Panc1 (cell line): Measurements from ENCODE around the gene ORM1. TPM values are rescaled to one million over a fixed set of nuclear protein-coding genes. Genes with fewer than 3 reads are reported as not detected.
A peak's percentile ranks its signal among the peaks of the same experiment; 100 is the strongest.

Experiments used
- ATAC-seq: fragments of 200-7000 bp; cut with Tn5 transposase; 2 replicates; pipeline ENCODE4 v1.9.1; 2020; ENCODE audit warnings: mild to moderate bottlenecking, moderate library complexity
- BruUV-seq: library from RNA; stranded (reverse); fragments of 400-500 nt; replicated peaks from 2 replicates; lab custom pipeline; 2021; lab: Mats Ljungman, UMichigan
- CTCF ChIA-PET: fragments of 300-600 bp; sonication (Branson Sonifier 250); formaldehyde crosslinking; loops from one replicate; lab custom pipeline; 2022; ENCODE audit warnings: antibody characterized with exemption; lab: Charles Lee
- POLR2A ChIA-PET: fragments of 300-600 bp; sonication (Branson Sonifier 250); formaldehyde crosslinking; loops from one replicate; lab custom pipeline; 2022; ENCODE audit warnings: antibody characterized with exemption; lab: Charles Lee
- DNase-seq: peaks from one replicate; pipeline ENCODE4 v3.0.0-alpha.2; 2010; ENCODE audit warnings: low read depth, low spot score
- H3K27ac ChIP-seq: 2 replicates; pipeline ENCODE4 v1.5.1; 2011; ENCODE audit warnings: mild to moderate bottlenecking, low read length, inconsistent platforms
- H3K27me3 ChIP-seq: fragments of 200-500 bp; sonication (Bioruptor generic); 2 replicates; pipeline ENCODE4 v1.6.0; 2014; ENCODE audit warnings: low read length, inconsistent platforms; ENCODE audit not compliant: control insufficient read depth, insufficient read depth
- H3K36me3 ChIP-seq: fragments of 200-500 bp; sonication (Bioruptor generic); 2 replicates; pipeline ENCODE4 v1.5.1; 2014; ENCODE audit warnings: inconsistent platforms, mild to moderate bottlenecking, low read length, moderate library complexity; ENCODE audit not compliant: control insufficient read depth, insufficient read depth
- H3K4me1 ChIP-seq: 2 replicates; pipeline ENCODE4 v1.5.1; 2011; ENCODE audit warnings: inconsistent platforms, mild to moderate bottlenecking, low read length, moderate library complexity; ENCODE audit not compliant: control insufficient read depth, insufficient read depth
- H3K4me3 ChIP-seq, 2 experiments: 2 replicates each; pipeline ENCODE4 v1.5.1; 2011 to 2012; ENCODE audit warnings: low read depth in 2 of 2, low read length in 2 of 2, mild to moderate bottlenecking in 2 of 2, inconsistent platforms in 1 of 2, moderate library complexity in 1 of 2
- H3K9me3 ChIP-seq: fragments of 200-500 bp; sonication (Bioruptor generic); 2 replicates; pipeline ENCODE4 v1.5.1; 2014; ENCODE audit warnings: low read depth, mild to moderate bottlenecking, inconsistent platforms, low read length, moderate library complexity; ENCODE audit not compliant: control insufficient read depth, insufficient read depth
- POLR2AphosphoS5 ChIP-seq: IDR thresholded peaks from 2 replicates; pipeline ENCODE4 v1.6.1; 2012; ENCODE audit warnings: mild to moderate bottlenecking, low read depth, low read length, moderate library complexity
- SIN3A ChIP-seq: IDR thresholded peaks from 2 replicates; pipeline ENCODE4 v1.6.1; 2012; ENCODE audit warnings: low read depth, mild to moderate bottlenecking, low read length, moderate library complexity, borderline replicate concordance; ENCODE audit not compliant: insufficient read depth
- TCF7L2 ChIP-seq: IDR thresholded peaks from 2 replicates; pipeline ENCODE4 v1.6.1; 2011; ENCODE audit warnings: mild to moderate bottlenecking, low read depth, low read length, inconsistent platforms
- in situ Hi-C: cut with HindIII; loops from 2 replicates; pipeline ENCODE4 v1.10.0; 2016; ENCODE audit warnings: low sequenced_read_pairs, low pct_unique_long_range_greater_than_20kb
- intact Hi-C: fragments of 100-400 bp; cut with micrococcal nuclease; formaldehyde crosslinking; loops from one replicate; pipeline ENCODE4 v1.10.0; 2022; ENCODE audit not compliant: unreplicated experiment
- total RNA-seq: library from RNA; stranded (reverse); gene quantifications from one replicate; pipeline ENCODE4 v1.2.1, GENCODE V29; 2021; ENCODE audit not compliant: unreplicated experiment
- TF ChIP-seq, protein P1 (sequence below), 2 experiments: IDR thresholded peaks; 2 replicates each; pipeline ENCODE4 v1.6.1; 2011 to 2012; ENCODE audit warnings: low read depth in 2 of 2, control low read depth in 1 of 2, low read length in 1 of 2, mild to moderate bottlenecking in 1 of 2, moderate library complexity in 1 of 2; ENCODE audit not compliant: insufficient read depth in 1 of 2
- TF ChIP-seq, protein P2 (sequence below): fragments of 450-650 bp; IDR thresholded peaks from 2 replicates; pipeline ENCODE4 v1.5.1; 2017; ENCODE audit warnings: mild to moderate bottlenecking

ORM1 gene
- total RNA-seq, 1 experiment from 2014 or later: 3.5 TPM

- CTCF ChIA-PET: no interaction called here
- H3K27ac ChIP-seq: no peak overlapping the region
- POLR2A ChIA-PET: no interaction called here
- TF ChIP-seq POLR2AphosphoS5: no peak
- TF ChIP-seq, protein P1, sequence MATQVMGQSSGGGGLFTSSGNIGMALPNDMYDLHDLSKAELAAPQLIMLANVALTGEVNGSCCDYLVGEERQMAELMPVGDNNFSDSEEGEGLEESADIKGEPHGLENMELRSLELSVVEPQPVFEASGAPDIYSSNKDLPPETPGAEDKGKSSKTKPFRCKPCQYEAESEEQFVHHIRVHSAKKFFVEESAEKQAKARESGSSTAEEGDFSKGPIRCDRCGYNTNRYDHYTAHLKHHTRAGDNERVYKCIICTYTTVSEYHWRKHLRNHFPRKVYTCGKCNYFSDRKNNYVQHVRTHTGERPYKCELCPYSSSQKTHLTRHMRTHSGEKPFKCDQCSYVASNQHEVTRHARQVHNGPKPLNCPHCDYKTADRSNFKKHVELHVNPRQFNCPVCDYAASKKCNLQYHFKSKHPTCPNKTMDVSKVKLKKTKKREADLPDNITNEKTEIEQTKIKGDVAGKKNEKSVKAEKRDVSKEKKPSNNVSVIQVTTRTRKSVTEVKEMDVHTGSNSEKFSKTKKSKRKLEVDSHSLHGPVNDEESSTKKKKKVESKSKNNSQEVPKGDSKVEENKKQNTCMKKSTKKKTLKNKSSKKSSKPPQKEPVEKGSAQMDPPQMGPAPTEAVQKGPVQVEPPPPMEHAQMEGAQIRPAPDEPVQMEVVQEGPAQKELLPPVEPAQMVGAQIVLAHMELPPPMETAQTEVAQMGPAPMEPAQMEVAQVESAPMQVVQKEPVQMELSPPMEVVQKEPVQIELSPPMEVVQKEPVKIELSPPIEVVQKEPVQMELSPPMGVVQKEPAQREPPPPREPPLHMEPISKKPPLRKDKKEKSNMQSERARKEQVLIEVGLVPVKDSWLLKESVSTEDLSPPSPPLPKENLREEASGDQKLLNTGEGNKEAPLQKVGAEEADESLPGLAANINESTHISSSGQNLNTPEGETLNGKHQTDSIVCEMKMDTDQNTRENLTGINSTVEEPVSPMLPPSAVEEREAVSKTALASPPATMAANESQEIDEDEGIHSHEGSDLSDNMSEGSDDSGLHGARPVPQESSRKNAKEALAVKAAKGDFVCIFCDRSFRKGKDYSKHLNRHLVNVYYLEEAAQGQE (IDR thresholded peaks at IDR 0.05; ENCODE audit: insufficient read depth in 1 of 2, low read depth in 2 of 2, low read length in 1 of 2): no peak
- TF ChIP-seq, protein P2, sequence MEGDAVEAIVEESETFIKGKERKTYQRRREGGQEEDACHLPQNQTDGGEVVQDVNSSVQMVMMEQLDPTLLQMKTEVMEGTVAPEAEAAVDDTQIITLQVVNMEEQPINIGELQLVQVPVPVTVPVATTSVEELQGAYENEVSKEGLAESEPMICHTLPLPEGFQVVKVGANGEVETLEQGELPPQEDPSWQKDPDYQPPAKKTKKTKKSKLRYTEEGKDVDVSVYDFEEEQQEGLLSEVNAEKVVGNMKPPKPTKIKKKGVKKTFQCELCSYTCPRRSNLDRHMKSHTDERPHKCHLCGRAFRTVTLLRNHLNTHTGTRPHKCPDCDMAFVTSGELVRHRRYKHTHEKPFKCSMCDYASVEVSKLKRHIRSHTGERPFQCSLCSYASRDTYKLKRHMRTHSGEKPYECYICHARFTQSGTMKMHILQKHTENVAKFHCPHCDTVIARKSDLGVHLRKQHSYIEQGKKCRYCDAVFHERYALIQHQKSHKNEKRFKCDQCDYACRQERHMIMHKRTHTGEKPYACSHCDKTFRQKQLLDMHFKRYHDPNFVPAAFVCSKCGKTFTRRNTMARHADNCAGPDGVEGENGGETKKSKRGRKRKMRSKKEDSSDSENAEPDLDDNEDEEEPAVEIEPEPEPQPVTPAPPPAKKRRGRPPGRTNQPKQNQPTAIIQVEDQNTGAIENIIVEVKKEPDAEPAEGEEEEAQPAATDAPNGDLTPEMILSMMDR: no peak
- TF ChIP-seq SIN3A: no peak
- no peak for TF ChIP-seq TCF7L2
- intact Hi-C loops (no loop called here), in situ Hi-C loops (no loop called here)
- H3K9me3 ChIP-seq: no peaks in the 10 kb centered on the region
- H3K4me3 ChIP-seq: no peak overlapping the region
- H3K27me3 ChIP-seq: no peaks in the 10 kb centered on the region
- ATAC-seq: no peak
- no peaks in the 10 kb centered on the region for H3K36me3 ChIP-seq
- H3K4me1 ChIP-seq: no peaks in the 10 kb centered on the region
- BruUV-seq: no TSS peak
- DNase-seq: no peak
These were observed 15.3 kb downstream of the ORM1 start for GRCh38 chr9:114338187-114338586.

GRCh38 chr9:114339130-114339908 is 16.4 kb downstream of the ORM1 start:
- Histone ChIP-seq H3K9me3 (no peaks in the 10 kb centered on the region), H3K4me3 (no peak overlapping the region), H3K36me3 (no peaks in the 10 kb centered on the region), H3K4me1 (no peaks in the 10 kb centered on the region), H3K27ac (no peak overlapping the region), H3K27me3 (no peaks in the 10 kb centered on the region)
- ATAC-seq: peak; percentile 88
- TF ChIP-seq SIN3A: no peak
- TF ChIP-seq, protein P2: peak; percentile 87
- TF ChIP-seq TCF7L2: no peak
- TF ChIP-seq, protein P1 (IDR thresholded peaks at IDR 0.05; ENCODE audit: insufficient read depth in 1 of 2, low read depth in 2 of 2, low read length in 1 of 2): no peak
- in situ Hi-C loops: no loop called here
- POLR2A ChIA-PET: no interaction called here
- intact Hi-C loops: no loop called here
- no TSS peak for BruUV-seq
- peak; percentile 7 for DNase-seq
- CTCF ChIA-PET: no interaction called here
